HUDEP-2 (cell line): ENCODE results near the gene AIM2.
"Not testable (repeated sequence)": the region's sequence is repeated elsewhere in the genome, so short reads cannot be mapped to it uniquely, and the experiment has no call there.

Experiments
- DNase-seq, 76 experiments: peaks; one replicate each; lab custom pipeline; 2025; ENCODE audit not compliant: unreplicated experiment in 76 of 76; lab: John Stamatoyannopoulos, UW

AIM2 gene

GRCh38 chr1:159026841-159027240 lies 49.7 kb downstream of the AIM2 start:
- not testable (repeated sequence) for DNase-seq

GRCh38 chr1:159025043-159025442 lies 51.5 kb downstream of the AIM2 start:
- no peak for DNase-seq

GRCh38 chr1:159023723-159024122 lies 52.8 kb downstream of the AIM2 start:
- DNase-seq = no peak

GRCh38 chr1:159015440-159015909 lies 61.1 kb downstream of the AIM2 start:
- DNase-seq = peak in 44 of 76 experiments; percentile 0 to 51 (median 26)

- no peak for DNase-seq
These were observed 61.7 kb downstream of the AIM2 start for GRCh38 chr1:159014851-159015250.

GRCh38 chr1:159014003-159014571 lies 62.5 kb downstream of the AIM2 start:
- no peak for DNase-seq

- DNase-seq = no peak
These were observed 64.1 kb downstream of the AIM2 start for GRCh38 chr1:159012495-159012894.
